Measurements from ENCODE around the gene FHIP1B. TPM values are rescaled to one million over a fixed set of nuclear protein-coding genes. Genes with fewer than 3 reads are reported as not detected.

The FHIP1B gene
- polyA plus RNA-seq, 1 donor (not counting 4 experiments of a cell fraction or from before 2014, with no cell fraction given): 18.7 TPM

DNA sequence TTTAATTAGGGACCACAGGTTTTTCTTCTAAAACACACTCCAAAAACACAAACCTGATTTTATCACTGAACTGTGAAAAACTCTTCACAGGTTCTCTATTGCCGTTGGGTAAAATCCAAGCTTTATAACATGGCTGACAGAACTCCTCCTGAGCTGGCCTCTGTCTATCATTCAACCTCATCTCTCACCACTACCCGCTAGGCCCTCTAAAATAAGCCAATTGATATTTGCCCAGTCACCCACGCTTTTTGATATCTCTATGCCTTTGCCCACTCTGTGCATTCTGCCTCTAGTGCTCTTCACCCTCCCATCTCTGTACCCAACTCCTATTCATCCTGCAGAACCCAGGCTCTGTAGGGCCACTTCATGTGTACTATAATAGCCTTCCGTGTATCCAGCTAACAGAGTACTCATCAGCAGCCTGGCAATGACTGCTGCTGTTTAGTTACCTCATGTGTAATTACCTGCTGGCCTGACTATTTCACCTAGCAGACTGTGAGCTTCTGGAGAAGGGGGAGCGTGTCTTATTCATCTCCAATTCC, 3.4 kb upstream of the FHIP1B start:
- H3K4me2 ChIP-seq (ENCODE audit: control insufficient read depth, extremely low read depth, insufficient read depth, low read depth, low read length): no peak overlapping the region
- H2AFZ ChIP-seq (ENCODE audit: control insufficient read depth, low read length): no peak overlapping the region

DNA sequence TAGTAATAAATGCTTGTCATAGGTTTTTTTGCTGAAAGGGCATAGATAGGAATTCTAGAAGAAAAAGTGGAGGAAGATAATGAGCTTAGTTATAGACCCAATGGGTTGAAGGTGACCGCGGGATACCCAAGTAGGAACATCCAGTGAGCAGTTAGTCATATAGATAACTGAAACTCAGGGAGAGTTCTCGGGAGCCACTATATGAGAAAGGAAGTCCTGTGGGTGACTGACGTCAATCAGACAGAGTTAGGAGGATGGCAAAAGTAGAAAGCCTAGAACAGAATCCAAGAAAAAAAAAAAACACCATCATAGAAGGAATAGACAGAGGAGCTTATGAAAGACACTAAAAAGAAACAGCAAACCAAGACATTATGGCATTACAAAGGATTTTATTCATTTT, 2.8 kb upstream of the FHIP1B start:
- no peak for FAIRE-seq

More for the DNA sequence above, 3.4 kb upstream of the FHIP1B start:
- H4K20me1 ChIP-seq (ENCODE audit: control insufficient read depth, extremely low read depth, insufficient read depth, low read length): no peaks in the 10 kb centered on the region
- H3K9ac ChIP-seq (ENCODE audit: control insufficient read depth, extremely low read depth, insufficient read depth, low read length): no peak overlapping the region
- DNase-seq (ENCODE audit: low read depth, low spot score) (no peak), FAIRE-seq (no peak)
- H3K4me3 ChIP-seq (ENCODE audit: control insufficient read depth in 2 of 3, extremely low read depth in 1 of 3, insufficient read depth in 2 of 3, low read depth in 1 of 3, low read length in 3 of 3): no peak overlapping the region
- TF ChIP-seq CTCF (optimal IDR thresholded peaks at IDR 0.05 in 1 of 3, IDR thresholded peaks at IDR 0.05 in 1 of 3, conservative IDR thresholded peaks at IDR 0.05 in 1 of 3; ENCODE audit: extremely low read depth in 1 of 3, insufficient read depth in 2 of 3, low read length in 3 of 3) (no peak), EZH2 (IDR thresholded peaks at IDR 0.05; ENCODE audit: low read length) (no peak)
- H3K27ac ChIP-seq (ENCODE audit: control insufficient read depth, insufficient read depth, low read length): no peak overlapping the region
- peaks cover 15% of the 10 kb centered on the region for H3K79me2 ChIP-seq (ENCODE audit: control insufficient read depth, insufficient read depth, low read length)
- H3K9me3 ChIP-seq (ENCODE audit: control insufficient read depth, low read depth, low read length): no peaks in the 10 kb centered on the region
- dilution Hi-C loops (cut with MboI; ENCODE audit: extremely low pct_ligation_motif_present, low sequenced_read_pairs): no loop called here
- H3K4me1 ChIP-seq (ENCODE audit: control insufficient read depth, extremely low read depth, insufficient read depth, low read length): peaks cover 9% of the 10 kb centered on the region
- no peaks in the 10 kb centered on the region for H3K27me3 ChIP-seq (ENCODE audit: control insufficient read depth, extremely low read depth, insufficient read depth, low read length)
- H3K36me3 ChIP-seq (ENCODE audit: control insufficient read depth in 2 of 2, extremely low read depth in 1 of 2, insufficient read depth in 2 of 2, low read length in 2 of 2): no peaks in the 10 kb centered on the region
- H3K9me1 ChIP-seq (ENCODE audit: control insufficient read depth, extremely low read depth, insufficient read depth, low read length): no peaks in the 10 kb centered on the region

More for the DNA sequence above, 2.8 kb upstream of the FHIP1B start:
- dilution Hi-C loops (cut with MboI; ENCODE audit: extremely low pct_ligation_motif_present, low sequenced_read_pairs): no loop called here
- no peak for TF ChIP-seq CTCF (optimal IDR thresholded peaks at IDR 0.05 in 1 of 3, IDR thresholded peaks at IDR 0.05 in 1 of 3, conservative IDR thresholded peaks at IDR 0.05 in 1 of 3; ENCODE audit: extremely low read depth in 1 of 3, insufficient read depth in 2 of 3, low read length in 3 of 3)
- TF ChIP-seq EZH2 (IDR thresholded peaks at IDR 0.05; ENCODE audit: low read length): no peak
- Histone ChIP-seq H4K20me1 (ENCODE audit: control insufficient read depth, extremely low read depth, insufficient read depth, low read length) (no peaks in the 10 kb centered on the region), H3K9me1 (ENCODE audit: control insufficient read depth, extremely low read depth, insufficient read depth, low read length) (no peaks in the 10 kb centered on the region), H3K4me3 (ENCODE audit: control insufficient read depth in 2 of 3, extremely low read depth in 1 of 3, insufficient read depth in 2 of 3, low read depth in 1 of 3, low read length in 3 of 3) (no peak overlapping the region), H3K79me2 (ENCODE audit: control insufficient read depth, insufficient read depth, low read length) (peaks cover 20% of the 10 kb centered on the region), H3K36me3 (ENCODE audit: control insufficient read depth in 2 of 2, extremely low read depth in 1 of 2, insufficient read depth in 2 of 2, low read length in 2 of 2) (no peaks in the 10 kb centered on the region), H3K4me2 (ENCODE audit: control insufficient read depth, extremely low read depth, insufficient read depth, low read depth, low read length) (no peak overlapping the region), H3K4me1 (ENCODE audit: control insufficient read depth, extremely low read depth, insufficient read depth, low read length) (peaks cover 10% of the 10 kb centered on the region), H3K27ac (ENCODE audit: control insufficient read depth, insufficient read depth, low read length) (no peak overlapping the region), H3K27me3 (ENCODE audit: control insufficient read depth, extremely low read depth, insufficient read depth, low read length) (no peaks in the 10 kb centered on the region), H3K9ac (ENCODE audit: control insufficient read depth, extremely low read depth, insufficient read depth, low read length) (no peak overlapping the region), H2AFZ (ENCODE audit: control insufficient read depth, low read length) (no peak overlapping the region), H3K9me3 (ENCODE audit: control insufficient read depth, low read depth, low read length) (no peaks in the 10 kb centered on the region)
- DNase-seq (ENCODE audit: low read depth, low spot score): no peak

All from keratinocyte (primary cell).